HCT116 (cell line): ENCODE data around the gene TNFAIP2. TPM values are rescaled to one million over a fixed set of nuclear protein-coding genes. Genes with fewer than 3 reads are reported as not detected.
A peak's percentile ranks its signal among the peaks of the same experiment; 100 is the strongest.

ENCODE experiments used
- ATAC-seq: fragments of 200-7000 bp; cut with Tn5 transposase; 2 replicates; pipeline ENCODE4 v1.9.1; 2020; ENCODE audit warnings: mild to moderate bottlenecking, moderate library complexity
- BruUV-seq: library from RNA; stranded (reverse); fragments of 400-500 nt; replicated peaks from 2 replicates; lab custom pipeline; 2021; lab: Mats Ljungman, UMichigan
- CTCF ChIA-PET: fragments of 300-600 bp; sonication (Branson Sonifier 250); formaldehyde crosslinking; loops from one replicate; lab custom pipeline; 2021; ENCODE audit warnings: antibody characterized with exemption; lab: Charles Lee
- POLR2A ChIA-PET: fragments of 300-600, 350-600 bp; sonication (Branson Sonifier 250); formaldehyde crosslinking; loops from one replicate; lab custom pipeline; 2021; ENCODE audit warnings: antibody characterized with exemption; lab: Charles Lee
- RAD21 ChIA-PET, 2 experiments: fragments of 300-600 bp; sonication (Branson Sonifier 250); formaldehyde crosslinking; loops; one replicate each; lab custom pipeline; 2023; ENCODE audit warnings: low total read pairs in 2 of 2; ENCODE audit not compliant: uncharacterized antibody in 2 of 2, unreplicated experiment in 2 of 2, low non-redundant PET in 1 of 2; lab: Charles Lee
- DNase-seq: peaks from one replicate; pipeline ENCODE4 v3.0.0-alpha.2; 2010; ENCODE audit warnings: low read depth, low spot score
- H2AFZ ChIP-seq: fragments of 200-600 bp; shearing (Covaris generic), sonication (generic); 2 replicates; pipeline ENCODE4 v1.6.1; 2017; ENCODE audit warnings: low read depth, mixed run types, mixed read lengths, antibody characterized with exemption, low read length; ENCODE audit not compliant: poor library complexity, severe bottlenecking
- H3K27ac ChIP-seq: 2 replicates; pipeline ENCODE4 v1.5.1; 2012; ENCODE audit warnings: low read depth, low read length
- H3K27me3 ChIP-seq: fragments of 200-600 bp; sonication (generic); 2 replicates; pipeline ENCODE4 v1.6.1; 2016; ENCODE audit warnings: mixed run types, low read length, mixed read lengths; ENCODE audit not compliant: insufficient read depth
- H3K36me3 ChIP-seq, 2 experiments: fragments of 200-500 bp in 1 of 2; fragments of 200-600 bp in 1 of 2; sonication (Bioruptor generic) in 1 of 2; sonication (generic) in 1 of 2; 2 replicates each; pipeline versions ENCODE4 v1.5.1 to v1.6.1; 2014 to 2016; ENCODE audit warnings: low read length in 2 of 2, inconsistent platforms in 1 of 2, mixed read lengths in 1 of 2, mixed run types in 1 of 2; ENCODE audit not compliant: insufficient read depth in 2 of 2, control insufficient read depth in 1 of 2
- H3K4me1 ChIP-seq, 2 experiments: fragments of 200-600 bp in 1 of 2; sonication (generic) in 1 of 2; 2 replicates each; pipeline versions ENCODE4 v1.5.1 to v1.6.1; 2012 to 2017; ENCODE audit warnings: low read length in 2 of 2, inconsistent platforms in 1 of 2, mild to moderate bottlenecking in 1 of 2, mixed read lengths in 1 of 2, mixed run types in 1 of 2, moderate library complexity in 1 of 2; ENCODE audit not compliant: insufficient read depth in 2 of 2, control insufficient read depth in 1 of 2
- H3K4me2 ChIP-seq: fragments of 200-600 bp; sonication (generic); 2 replicates; pipeline ENCODE4 v1.6.1; 2017; ENCODE audit warnings: mixed run types, low read length, mixed read lengths
- H3K4me3 ChIP-seq, 2 experiments: fragments of 200-600 bp in 1 of 2; sonication (generic) in 1 of 2; replicated peaks in 1 of 2; 2 replicates each; pipeline ENCODE4 v1.5.1; 2011 to 2016; ENCODE audit warnings: low read length in 2 of 2, control low read depth in 1 of 2, low read depth in 1 of 2, mild to moderate bottlenecking in 1 of 2, mixed read lengths in 1 of 2, mixed run types in 1 of 2
- H3K79me2 ChIP-seq: fragments of 200-600 bp; sonication (generic); 2 replicates; pipeline ENCODE4 v1.6.1; 2017; ENCODE audit warnings: mild to moderate bottlenecking, mixed run types, low read length, moderate library complexity, mixed read lengths; ENCODE audit not compliant: insufficient read depth
- H3K9ac ChIP-seq: fragments of 200-600 bp; sonication (generic); 2 replicates; pipeline ENCODE4 v1.6.1; 2016; ENCODE audit warnings: low read length, mixed read lengths
- H3K9me2 ChIP-seq: fragments of 200-600 bp; sonication (generic), shearing (Covaris generic); 2 replicates; pipeline ENCODE4 v1.6.1; 2017; ENCODE audit warnings: mixed run types, mild to moderate bottlenecking, moderate library complexity; ENCODE audit not compliant: insufficient read depth
- H3K9me3 ChIP-seq, 2 experiments: fragments of 200-500 bp in 1 of 2; fragments of 200-600 bp in 1 of 2; sonication (Bioruptor generic) in 1 of 2; sonication (generic) in 1 of 2; 2 replicates each; pipeline ENCODE4 v1.6.1; 2014 to 2017; ENCODE audit warnings: low read length in 2 of 2, mixed read lengths in 2 of 2, inconsistent platforms in 1 of 2, low read depth in 1 of 2, mild to moderate bottlenecking in 1 of 2, mixed run types in 1 of 2, moderate library complexity in 1 of 2; ENCODE audit not compliant: control insufficient read depth in 1 of 2, insufficient read depth in 1 of 2
- H4K20me1 ChIP-seq: fragments of 200-600 bp; sonication (generic), shearing (Covaris generic); 2 replicates; pipeline ENCODE4 v1.6.1; 2017; ENCODE audit warnings: mixed run types, mild to moderate bottlenecking, moderate library complexity; ENCODE audit not compliant: insufficient read depth
- CBX3 ChIP-seq: IDR thresholded peaks from 2 replicates; pipeline ENCODE4 v1.6.1; 2012; ENCODE audit warnings: low read depth
- CEBPB ChIP-seq: IDR thresholded peaks from 2 replicates; pipeline ENCODE4 v1.6.1; 2012; ENCODE audit warnings: low read depth
- EZH2 ChIP-seq: fragments of 200-600 bp; sonication (generic); IDR thresholded peaks from 2 replicates; pipeline ENCODE4 v1.6.1; 2017; ENCODE audit warnings: antibody characterized with exemption, mixed run types
- MAX ChIP-seq: IDR thresholded peaks from 2 replicates; pipeline ENCODE4 v1.6.1; 2012
- POLR2A ChIP-seq: IDR thresholded peaks from 2 replicates; pipeline ENCODE4 v1.7.0; 2011; ENCODE audit warnings: borderline replicate concordance; ENCODE audit not compliant: insufficient read depth, insufficient read length; ENCODE audit errors: extremely low read depth
- POLR2AphosphoS5 ChIP-seq: IDR thresholded peaks from 2 replicates; pipeline ENCODE4 v1.6.1; 2011; ENCODE audit warnings: mild to moderate bottlenecking, low read depth, low read length, moderate library complexity
- RAD21 ChIP-seq: IDR thresholded peaks from 2 replicates; pipeline ENCODE4 v1.6.1; 2012; ENCODE audit warnings: low read depth, mild to moderate bottlenecking
- SIN3A ChIP-seq: IDR thresholded peaks from 2 replicates; pipeline ENCODE4 v1.6.1; 2012; ENCODE audit warnings: low read depth
- SP1 ChIP-seq: IDR thresholded peaks from 2 replicates; pipeline ENCODE4 v1.6.1; 2012; ENCODE audit warnings: low read depth
- SRF ChIP-seq: IDR thresholded peaks from 2 replicates; pipeline ENCODE4 v1.6.1; 2012; ENCODE audit warnings: low read depth
- TCF7L2 ChIP-seq: IDR thresholded peaks from 2 replicates; pipeline ENCODE4 v1.7.0; 2011; ENCODE audit warnings: borderline replicate concordance, inconsistent platforms; ENCODE audit not compliant: insufficient read depth, insufficient read length; ENCODE audit errors: extremely low read depth
- YY1 ChIP-seq: IDR thresholded peaks from 2 replicates; pipeline ENCODE4 v1.6.1; 2011; ENCODE audit warnings: low read length, low read depth, moderate library complexity, mild to moderate bottlenecking; ENCODE audit not compliant: insufficient replicate concordance; ENCODE audit errors: extremely low read depth
- ZBTB33 ChIP-seq: IDR thresholded peaks from 2 replicates; pipeline ENCODE4 v1.6.1; 2011; ENCODE audit warnings: mild to moderate bottlenecking, low read length, moderate library complexity; ENCODE audit not compliant: insufficient replicate concordance; ENCODE audit errors: extremely low read depth
- ZFX ChIP-seq: fragments of 450-650 bp; IDR thresholded peaks from 2 replicates; pipeline ENCODE4 v1.6.1; 2017
- ZNF274 ChIP-seq: fragments of 200-500 bp; sonication (Bioruptor generic); IDR thresholded peaks from 2 replicates; pipeline ENCODE4 v1.6.1; 2014; ENCODE audit warnings: mild to moderate bottlenecking, low read depth, low read length, inconsistent platforms
- intact Hi-C: fragments of 100-400 bp; cut with micrococcal nuclease; formaldehyde crosslinking; loops from 2 replicates; pipeline ENCODE4 v1.10.0; 2022
- total RNA-seq: library from RNA; stranded (reverse); gene quantifications from one replicate; pipeline ENCODE4 v1.2.1, GENCODE V29; 2021; ENCODE audit not compliant: unreplicated experiment
- TF ChIP-seq, protein P1 (sequence below), 3 experiments: fragments of 200-600 bp in 1 of 3; sonication (generic) in 1 of 3; IDR thresholded peaks in 2 of 3; conservative IDR thresholded peaks in 1 of 3; 2 replicates each; pipeline ENCODE4 v1.5.1; 2012 to 2017; ENCODE audit warnings: low read depth in 2 of 3, low read length in 2 of 3, antibody characterized with exemption in 1 of 3, borderline replicate concordance in 1 of 3, control low read depth in 1 of 3, mild to moderate bottlenecking in 1 of 3, mixed read lengths in 1 of 3, mixed run types in 1 of 3, moderate library complexity in 1 of 3; ENCODE audit not compliant: insufficient read depth in 1 of 3
- TF ChIP-seq, protein P2 (sequence below): IDR thresholded peaks from 2 replicates; pipeline ENCODE4 v1.6.1; 2012; ENCODE audit warnings: low read depth

Gene TNFAIP2
- total RNA-seq, 1 experiment from 2014 or later, result 74.8 TPM

DNA sequence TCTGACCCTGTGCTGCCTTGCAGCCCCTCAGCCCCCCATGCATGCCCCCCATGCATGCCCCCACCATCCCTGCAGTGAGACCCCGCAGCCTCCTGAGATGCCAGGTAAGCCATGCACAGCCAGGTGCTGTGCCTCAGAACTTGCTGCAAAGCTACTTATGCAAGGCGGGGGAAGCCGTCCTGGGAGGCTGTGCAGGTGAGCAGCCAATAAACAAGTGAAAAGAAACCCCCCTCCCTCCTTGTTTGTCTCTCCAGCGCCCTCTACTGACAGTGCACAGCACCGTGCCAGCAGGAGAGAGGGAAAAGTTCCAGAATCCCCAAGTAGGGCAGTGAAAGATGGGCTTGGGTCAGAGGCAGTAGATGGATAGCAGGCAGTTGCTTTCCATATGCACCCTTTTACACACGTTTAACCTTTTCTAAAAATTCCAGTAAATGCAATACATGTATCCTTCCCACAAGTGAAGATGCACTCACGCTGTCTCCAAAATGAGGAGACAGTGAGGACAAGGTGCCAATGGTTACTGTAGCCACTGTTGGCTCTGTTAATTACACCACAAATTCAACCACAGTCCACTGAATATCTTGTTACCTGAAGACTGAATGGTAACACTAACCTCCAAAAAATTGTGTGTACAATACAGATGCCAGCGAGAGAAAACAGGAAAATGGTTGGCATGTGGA lies 18.0 kb downstream of the TNFAIP2 start:
- Histone ChIP-seq H3K36me3 (no peaks in the 10 kb centered on the region), H3K9ac (no peak overlapping the region)
- DNase-seq, result peak; percentile 73
- no TSS peak for BruUV-seq
- TF ChIP-seq ZFX, result no peak
- peak; percentile 79 for TF ChIP-seq RAD21
- no peak for TF ChIP-seq CEBPB
- TF ChIP-seq TCF7L2, result no peak
- TF ChIP-seq ZNF274, result no peak
- TF ChIP-seq, protein P1, sequence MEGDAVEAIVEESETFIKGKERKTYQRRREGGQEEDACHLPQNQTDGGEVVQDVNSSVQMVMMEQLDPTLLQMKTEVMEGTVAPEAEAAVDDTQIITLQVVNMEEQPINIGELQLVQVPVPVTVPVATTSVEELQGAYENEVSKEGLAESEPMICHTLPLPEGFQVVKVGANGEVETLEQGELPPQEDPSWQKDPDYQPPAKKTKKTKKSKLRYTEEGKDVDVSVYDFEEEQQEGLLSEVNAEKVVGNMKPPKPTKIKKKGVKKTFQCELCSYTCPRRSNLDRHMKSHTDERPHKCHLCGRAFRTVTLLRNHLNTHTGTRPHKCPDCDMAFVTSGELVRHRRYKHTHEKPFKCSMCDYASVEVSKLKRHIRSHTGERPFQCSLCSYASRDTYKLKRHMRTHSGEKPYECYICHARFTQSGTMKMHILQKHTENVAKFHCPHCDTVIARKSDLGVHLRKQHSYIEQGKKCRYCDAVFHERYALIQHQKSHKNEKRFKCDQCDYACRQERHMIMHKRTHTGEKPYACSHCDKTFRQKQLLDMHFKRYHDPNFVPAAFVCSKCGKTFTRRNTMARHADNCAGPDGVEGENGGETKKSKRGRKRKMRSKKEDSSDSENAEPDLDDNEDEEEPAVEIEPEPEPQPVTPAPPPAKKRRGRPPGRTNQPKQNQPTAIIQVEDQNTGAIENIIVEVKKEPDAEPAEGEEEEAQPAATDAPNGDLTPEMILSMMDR (IDR thresholded peaks at IDR 0.05 in 2 of 3, conservative IDR thresholded peaks at IDR 0.05 in 1 of 3; ENCODE audit: borderline replicate concordance in 1 of 3, insufficient read depth in 1 of 3, low read depth in 2 of 3, low read length in 2 of 3), result peak; percentile 80 to 98 (median 95); a peak in 5 of 6 replicates
- TF ChIP-seq EZH2, result no peak
- TF ChIP-seq YY1, result no peak
- TF ChIP-seq POLR2AphosphoS5, result no peak
- no peak; the same call in 1 of the 2 replicates for TF ChIP-seq SP1
- TF ChIP-seq, protein P2, sequence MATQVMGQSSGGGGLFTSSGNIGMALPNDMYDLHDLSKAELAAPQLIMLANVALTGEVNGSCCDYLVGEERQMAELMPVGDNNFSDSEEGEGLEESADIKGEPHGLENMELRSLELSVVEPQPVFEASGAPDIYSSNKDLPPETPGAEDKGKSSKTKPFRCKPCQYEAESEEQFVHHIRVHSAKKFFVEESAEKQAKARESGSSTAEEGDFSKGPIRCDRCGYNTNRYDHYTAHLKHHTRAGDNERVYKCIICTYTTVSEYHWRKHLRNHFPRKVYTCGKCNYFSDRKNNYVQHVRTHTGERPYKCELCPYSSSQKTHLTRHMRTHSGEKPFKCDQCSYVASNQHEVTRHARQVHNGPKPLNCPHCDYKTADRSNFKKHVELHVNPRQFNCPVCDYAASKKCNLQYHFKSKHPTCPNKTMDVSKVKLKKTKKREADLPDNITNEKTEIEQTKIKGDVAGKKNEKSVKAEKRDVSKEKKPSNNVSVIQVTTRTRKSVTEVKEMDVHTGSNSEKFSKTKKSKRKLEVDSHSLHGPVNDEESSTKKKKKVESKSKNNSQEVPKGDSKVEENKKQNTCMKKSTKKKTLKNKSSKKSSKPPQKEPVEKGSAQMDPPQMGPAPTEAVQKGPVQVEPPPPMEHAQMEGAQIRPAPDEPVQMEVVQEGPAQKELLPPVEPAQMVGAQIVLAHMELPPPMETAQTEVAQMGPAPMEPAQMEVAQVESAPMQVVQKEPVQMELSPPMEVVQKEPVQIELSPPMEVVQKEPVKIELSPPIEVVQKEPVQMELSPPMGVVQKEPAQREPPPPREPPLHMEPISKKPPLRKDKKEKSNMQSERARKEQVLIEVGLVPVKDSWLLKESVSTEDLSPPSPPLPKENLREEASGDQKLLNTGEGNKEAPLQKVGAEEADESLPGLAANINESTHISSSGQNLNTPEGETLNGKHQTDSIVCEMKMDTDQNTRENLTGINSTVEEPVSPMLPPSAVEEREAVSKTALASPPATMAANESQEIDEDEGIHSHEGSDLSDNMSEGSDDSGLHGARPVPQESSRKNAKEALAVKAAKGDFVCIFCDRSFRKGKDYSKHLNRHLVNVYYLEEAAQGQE, result no peak
- TF ChIP-seq SRF, result no peak
- TF ChIP-seq MAX, result no peak
- no peak for TF ChIP-seq ZBTB33
- TF ChIP-seq CBX3, result no peak
- no peak for TF ChIP-seq POLR2A
- TF ChIP-seq SIN3A, result no peak
- TF ChIP-seq, all 23 proteins: peak for 2
- intact Hi-C loops, result loop anchor here (1.0 kb wide), 2 partner anchors 32 to 36 kb away; no protein-coding TSS in a partner anchor
- Histone ChIP-seq H2AFZ (no peak overlapping the region), H3K27ac (no peak overlapping the region), H3K9me3 (no peaks in the 10 kb centered on the region), H3K27me3 (no peaks in the 10 kb centered on the region), H3K79me2 (no peaks in the 10 kb centered on the region), H3K4me1 (peaks cover 20 to 38% of the 10 kb centered on the region in 2 experiments), H3K4me2 (peak overlapping the region; percentile 41), H3K4me3 (no peak overlapping the region), H3K9me2 (no peaks in the 10 kb centered on the region), H4K20me1 (no peaks in the 10 kb centered on the region)
- ATAC-seq, result peak; percentile 77
- ChIA-PET RAD21 (interaction anchor here (1.0 to 2.4 kb wide), 2 partner anchors 36 kb away, joined by 5 to 18 read pairs; no protein-coding TSS in a partner anchor), CTCF (interaction anchor here (0.7 to 2.7 kb wide), 8 partner anchors 9 to 447 kb away, joined by 3 to 17 read pairs (median 5); no protein-coding TSS in a partner anchor), POLR2A (no interaction called here)
